Loucy (cell line): ENCODE measurements around the gene PTRH2.
A peak's percentile ranks its signal among the peaks of the same experiment; 100 is the strongest.
"Not testable (repeated sequence)": the region's sequence is repeated elsewhere in the genome, so short reads cannot be mapped to it uniquely, and the experiment has no call there.

Source experiments
- H2AFZ ChIP-seq: fragments of 200-600 bp; sonication (generic); 2 replicates; pipeline ENCODE4 v1.6.0; 2016; ENCODE audit warnings: antibody characterized with exemption, mild to moderate bottlenecking, low read length, moderate library complexity
- H3F3A ChIP-seq: fragments of 200-600 bp; 2 replicates; pipeline ENCODE4 v1.6.0; 2016; ENCODE audit warnings: antibody characterized with exemption, low read depth, mild to moderate bottlenecking
- H3K27me3 ChIP-seq: fragments of 200-600 bp; sonication (generic); 2 replicates; pipeline ENCODE4 v1.6.1; 2014; ENCODE audit warnings: low read length, mild to moderate bottlenecking; ENCODE audit not compliant: insufficient read depth, poor library complexity, severe bottlenecking
- H3K36me3 ChIP-seq: fragments of 200-600 bp; sonication (generic); 2 replicates; pipeline ENCODE4 v1.6.1; 2016; ENCODE audit warnings: low read length; ENCODE audit not compliant: insufficient read depth
- H3K4me1 ChIP-seq: fragments of 200-600 bp; sonication (generic); 2 replicates; pipeline ENCODE4 v1.5.1; 2014; ENCODE audit warnings: low read length, mild to moderate bottlenecking; ENCODE audit not compliant: insufficient read depth, poor library complexity, severe bottlenecking
- H3K4me2 ChIP-seq: fragments of 200-600 bp; sonication (generic); 2 replicates; pipeline ENCODE4 v1.6.0; 2014; ENCODE audit warnings: antibody characterized with exemption, low read length, low read depth, mild to moderate bottlenecking; ENCODE audit not compliant: poor library complexity, severe bottlenecking
- H3K4me3 ChIP-seq: fragments of 200-600 bp; sonication (generic); 2 replicates; pipeline ENCODE4 v1.5.1; 2014; ENCODE audit warnings: low read length, mild to moderate bottlenecking, mixed read lengths; ENCODE audit not compliant: poor library complexity, severe bottlenecking
- H3K79me2 ChIP-seq: fragments of 200-600 bp; sonication (generic); 2 replicates; pipeline ENCODE4 v1.6.1; 2014; ENCODE audit warnings: low read length; ENCODE audit not compliant: insufficient read depth
- H3K9ac ChIP-seq: fragments of 200-600 bp; sonication (generic); 2 replicates; pipeline ENCODE4 v1.6.0; 2014; ENCODE audit warnings: mild to moderate bottlenecking, low read depth, low read length, moderate library complexity; ENCODE audit not compliant: poor library complexity, severe bottlenecking
- H3K9me2 ChIP-seq: fragments of 200-600 bp; sonication (generic); replicated peaks from 2 replicates; pipeline ENCODE4 v1.6.1; 2016; ENCODE audit warnings: low read depth, low read length, mixed read lengths
- H3K9me3 ChIP-seq: fragments of 200-600 bp; sonication (generic); 2 replicates; pipeline ENCODE4 v1.6.1; 2014; ENCODE audit warnings: mild to moderate bottlenecking, antibody characterized with exemption, low read length, low read depth; ENCODE audit not compliant: insufficient read depth
- H4K20me1 ChIP-seq: fragments of 200-600 bp; sonication (generic); 2 replicates; pipeline ENCODE4 v1.6.0; 2014; ENCODE audit warnings: antibody characterized with exemption, low read length, mild to moderate bottlenecking; ENCODE audit not compliant: insufficient read depth, poor library complexity, severe bottlenecking
- EZH2phosphoT487 ChIP-seq: fragments of 200-600 bp; IDR thresholded peaks from 2 replicates; pipeline ENCODE4 v1.6.1; 2018; ENCODE audit warnings: antibody characterized with exemption, mild to moderate bottlenecking, moderate library complexity, borderline replicate concordance
- TF ChIP-seq, protein P1 (sequence below): fragments of 200-600 bp; sonication (generic); conservative IDR thresholded peaks from 2 replicates; pipeline ENCODE4 v1.5.1; 2014; ENCODE audit warnings: mild to moderate bottlenecking, antibody characterized with exemption, low read length

Gene PTRH2

DNA sequence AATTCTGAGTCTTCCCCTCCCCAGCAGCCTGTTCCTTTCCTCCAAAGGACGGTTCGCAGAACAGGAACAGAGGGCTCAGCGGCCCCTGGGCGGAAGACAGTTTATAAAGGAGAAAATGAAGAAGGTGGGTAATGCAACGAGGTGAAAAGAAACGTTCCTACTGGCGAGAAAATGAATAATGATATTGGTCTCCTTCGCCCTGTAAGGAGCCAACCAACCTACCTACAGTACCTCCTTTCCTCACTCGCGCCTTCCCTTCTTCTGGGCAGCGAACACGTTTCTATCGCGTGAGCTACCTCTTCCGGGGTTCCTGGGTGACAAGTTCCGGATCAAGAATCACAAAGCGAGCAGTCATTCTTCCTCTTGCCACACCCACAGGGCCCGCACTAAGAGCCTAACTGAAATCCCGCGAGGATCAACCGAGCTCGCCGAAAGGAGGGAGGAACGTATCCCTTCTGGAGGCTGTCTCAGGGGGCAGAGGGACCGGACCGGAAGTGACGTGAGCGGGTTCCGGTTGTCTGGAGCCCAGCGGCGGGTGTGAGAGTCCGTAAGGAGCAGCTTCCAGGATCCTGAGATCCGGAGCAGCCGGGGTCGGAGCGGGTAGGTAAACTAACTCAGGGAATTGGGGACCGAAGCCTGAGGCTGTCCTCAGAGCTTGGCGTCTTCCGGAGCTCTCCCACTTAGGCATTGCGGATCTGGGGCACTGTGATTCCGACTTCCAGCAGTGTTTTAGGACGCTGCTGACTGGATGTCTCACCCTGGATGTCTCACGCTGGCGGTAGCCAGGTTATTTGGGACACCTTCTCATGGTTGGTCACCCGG is at the start of gene PTRH2, which contains the start of gene VMP1:
TSS of gene PTRH2 (minus strand) at position 282 of the 822 bp plus-strand sequence. CDS start 9,452 bp downstream, outside the sequence.
TSS of gene VMP1 (plus strand) at position 506 of the 822 bp plus-strand sequence. CDS start 23,793 bp downstream, outside the sequence.
- Histone ChIP-seq H2AFZ (peak within 1 kb of the TSS; percentile 73), H3K9me3 (no peaks in the 10 kb centered on the region), H3K9me2 (no peaks in the 10 kb centered on the region), H3K79me2 (peaks cover 97% of the 10 kb centered on the region), H3F3A (no peaks in the 10 kb centered on the region), H3K9ac (peak within 1 kb of the TSS; percentile 85), H3K27me3 (peaks cover 3% of the 10 kb centered on the region), H3K36me3 (no peaks in the 10 kb centered on the region), H3K4me1 (peaks cover 58% of the 10 kb centered on the region), H4K20me1 (peaks cover 61% of the 10 kb centered on the region), H3K4me2 (peak within 1 kb of the TSS; percentile 99), H3K4me3 (peak within 1 kb of the TSS; percentile 91)
- TF ChIP-seq, protein P1, sequence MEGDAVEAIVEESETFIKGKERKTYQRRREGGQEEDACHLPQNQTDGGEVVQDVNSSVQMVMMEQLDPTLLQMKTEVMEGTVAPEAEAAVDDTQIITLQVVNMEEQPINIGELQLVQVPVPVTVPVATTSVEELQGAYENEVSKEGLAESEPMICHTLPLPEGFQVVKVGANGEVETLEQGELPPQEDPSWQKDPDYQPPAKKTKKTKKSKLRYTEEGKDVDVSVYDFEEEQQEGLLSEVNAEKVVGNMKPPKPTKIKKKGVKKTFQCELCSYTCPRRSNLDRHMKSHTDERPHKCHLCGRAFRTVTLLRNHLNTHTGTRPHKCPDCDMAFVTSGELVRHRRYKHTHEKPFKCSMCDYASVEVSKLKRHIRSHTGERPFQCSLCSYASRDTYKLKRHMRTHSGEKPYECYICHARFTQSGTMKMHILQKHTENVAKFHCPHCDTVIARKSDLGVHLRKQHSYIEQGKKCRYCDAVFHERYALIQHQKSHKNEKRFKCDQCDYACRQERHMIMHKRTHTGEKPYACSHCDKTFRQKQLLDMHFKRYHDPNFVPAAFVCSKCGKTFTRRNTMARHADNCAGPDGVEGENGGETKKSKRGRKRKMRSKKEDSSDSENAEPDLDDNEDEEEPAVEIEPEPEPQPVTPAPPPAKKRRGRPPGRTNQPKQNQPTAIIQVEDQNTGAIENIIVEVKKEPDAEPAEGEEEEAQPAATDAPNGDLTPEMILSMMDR, result no peak
- no peak for TF ChIP-seq EZH2phosphoT487

DNA sequence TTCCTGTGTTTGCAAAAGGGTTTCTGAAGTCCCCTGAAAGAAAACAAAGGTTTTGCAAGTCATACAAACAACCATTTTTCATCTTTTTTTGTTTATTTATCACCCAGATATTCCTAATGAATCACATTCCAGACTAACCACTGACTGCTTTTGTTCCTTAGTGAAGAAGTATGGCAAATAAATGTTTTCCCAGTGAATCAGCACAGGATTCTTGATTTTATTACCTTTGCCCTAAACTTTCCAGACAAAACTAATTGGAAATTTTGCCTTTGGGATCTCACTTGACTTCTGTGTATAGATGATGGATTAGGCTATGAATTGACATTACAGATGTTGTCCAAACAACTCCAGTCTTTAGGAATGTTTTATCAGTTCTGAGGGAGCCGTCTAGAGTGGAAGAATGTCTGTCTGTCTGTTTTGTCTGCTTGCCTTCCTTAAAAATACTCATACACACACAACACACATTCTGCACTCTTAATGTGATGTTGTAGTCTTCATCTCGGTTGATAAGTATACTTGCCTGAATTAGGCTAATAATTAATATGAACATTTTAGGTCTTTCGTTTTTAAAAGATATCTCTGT is 49.1 kb upstream of the PTRH2 start:
- Histone ChIP-seq H3F3A (no peaks in the 10 kb centered on the region), H3K36me3 (peaks cover 9% of the 10 kb centered on the region), H3K4me1 (peaks cover 16% of the 10 kb centered on the region), H2AFZ (no peak overlapping the region), H3K9me3 (no peaks in the 10 kb centered on the region; the same call in 1 of the 2 replicates), H3K27me3 (no peaks in the 10 kb centered on the region), H4K20me1 (no peaks in the 10 kb centered on the region), H3K9ac (no peak overlapping the region), H3K4me2 (no peak overlapping the region), H3K79me2 (no peaks in the 10 kb centered on the region), H3K4me3 (no peak overlapping the region), H3K9me2 (no peaks in the 10 kb centered on the region)
- TF ChIP-seq, protein P1, result no peak
- no peak for TF ChIP-seq EZH2phosphoT487

DNA sequence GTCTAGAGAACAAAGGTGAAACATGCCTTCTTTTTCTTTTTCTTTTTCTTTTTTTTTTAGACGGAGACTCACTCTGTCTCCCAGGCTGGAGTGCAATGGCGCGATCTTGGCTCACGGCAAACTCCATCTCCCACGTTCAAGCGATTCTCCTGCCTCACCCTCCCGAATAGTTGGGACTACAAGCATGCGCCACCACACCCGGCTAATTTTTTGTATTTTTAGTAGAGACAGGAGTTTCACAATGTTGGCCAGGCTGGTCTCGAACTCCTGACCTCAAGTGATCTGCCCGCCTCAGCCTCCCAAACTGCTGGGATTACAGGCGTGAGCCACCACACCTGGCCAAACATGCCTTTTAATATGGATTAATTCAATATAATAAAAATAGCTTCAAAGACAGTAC is 47.8 kb upstream of the PTRH2 start:
- H3K27me3 ChIP-seq, H3F3A ChIP-seq, H3K9me2 ChIP-seq, H3K79me2 ChIP-seq, H3K9me3 ChIP-seq, H2AFZ ChIP-seq, H3K36me3 ChIP-seq, H3K4me3 ChIP-seq, H4K20me1 ChIP-seq: not testable (repeated sequence)
- H3K4me2 ChIP-seq, result peak overlapping the region; percentile 84
- H3K9ac ChIP-seq, result peak overlapping the region; percentile 77
- H3K4me1 ChIP-seq, result peaks cover 16% of the 10 kb centered on the region
